Measurements from ENCODE around the gene DNAJC5G. TPM values are rescaled to one million over a fixed set of nuclear protein-coding genes. Genes with fewer than 3 reads are reported as not detected.

The DNAJC5G gene
- total and polyA plus RNA-seq, 2 of the 13 experiments (the other 11 are each of a cell fraction or from before 2014, with no cell fraction given): 0.05 TPM; not detected in 1

DNA sequence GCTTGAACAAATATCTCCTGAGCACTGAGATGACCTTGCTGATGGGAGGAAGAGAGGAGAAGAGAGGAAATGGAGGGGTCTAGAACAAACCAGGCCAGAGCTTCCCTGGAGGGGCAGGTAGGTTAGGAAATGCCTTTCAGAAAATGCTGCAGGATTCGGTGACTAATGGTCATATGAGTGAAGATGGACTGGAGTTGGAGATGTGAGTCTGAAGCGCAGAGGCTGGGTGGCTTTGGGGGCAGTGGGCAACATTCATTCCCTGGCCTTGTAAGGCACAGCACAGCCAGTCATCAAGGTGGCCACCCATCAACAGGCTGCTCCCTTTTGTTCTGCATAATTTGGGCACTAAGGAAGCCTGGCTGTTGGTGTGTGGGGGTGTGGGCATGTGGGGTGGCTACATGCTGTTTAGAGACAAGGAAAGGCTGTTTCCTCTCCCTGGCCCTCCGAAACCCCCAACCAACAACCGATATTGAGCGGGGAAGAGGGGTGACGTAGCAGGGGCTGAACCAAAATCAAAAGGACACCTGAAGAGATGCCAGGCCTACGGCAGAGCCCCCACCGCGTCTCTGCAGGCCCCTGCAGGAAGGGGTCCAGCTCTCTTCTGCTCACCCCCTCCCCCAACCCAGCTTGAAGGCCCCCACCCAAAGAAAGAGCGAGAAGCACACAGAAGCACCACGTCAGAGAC is 13.8 kb upstream of the DNAJC5G start:
- Histone ChIP-seq H4K20me1 (ENCODE audit: insufficient read depth, low read length) (no peaks in the 10 kb centered on the region), H3K4me1 (ENCODE audit: insufficient read depth, low read length) (peaks cover 26% of the 10 kb centered on the region), H2AFZ (ENCODE audit: low read length) (no peak overlapping the region), H3K4me2 (ENCODE audit: low read depth, low read length) (peak overlapping the region; percentile 92), H3K9me3 (ENCODE audit: low read length) (no peaks in the 10 kb centered on the region), H3K4me3 (replicated peaks in 1 of 3; ENCODE audit: insufficient read depth in 1 of 3, low read depth in 2 of 3, low read length in 3 of 3) (peak overlapping the region in 1 of 3 experiments; percentile 77; a peak in 1 of 6 replicates), H3K79me2 (ENCODE audit: insufficient read depth, low read length) (no peaks in the 10 kb centered on the region), H3K27ac (ENCODE audit: extremely low read length, insufficient read depth, low read length) (no peak overlapping the region), H3K36me3 (replicated peaks in 1 of 2; ENCODE audit: control insufficient read depth in 1 of 2, insufficient read depth in 2 of 2, low read length in 2 of 2) (no peaks in the 10 kb centered on the region), H3K9ac (ENCODE audit: insufficient read depth, low read depth, low read length) (no peak overlapping the region), H3K27me3 (ENCODE audit: control insufficient read depth in 1 of 2, insufficient read depth in 2 of 2, low read length in 2 of 2) (peaks cover 19 to 65% of the 10 kb centered on the region in 2 experiments)
- TF ChIP-seq EZH2 (conservative IDR thresholded peaks at IDR 0.05; ENCODE audit: low read depth, low read length) (peak; percentile 55), WIZ (CRISPR knock-in tag; IDR thresholded peaks at IDR 0.05) (no peak)
- TF ChIP-seq, protein P1, sequence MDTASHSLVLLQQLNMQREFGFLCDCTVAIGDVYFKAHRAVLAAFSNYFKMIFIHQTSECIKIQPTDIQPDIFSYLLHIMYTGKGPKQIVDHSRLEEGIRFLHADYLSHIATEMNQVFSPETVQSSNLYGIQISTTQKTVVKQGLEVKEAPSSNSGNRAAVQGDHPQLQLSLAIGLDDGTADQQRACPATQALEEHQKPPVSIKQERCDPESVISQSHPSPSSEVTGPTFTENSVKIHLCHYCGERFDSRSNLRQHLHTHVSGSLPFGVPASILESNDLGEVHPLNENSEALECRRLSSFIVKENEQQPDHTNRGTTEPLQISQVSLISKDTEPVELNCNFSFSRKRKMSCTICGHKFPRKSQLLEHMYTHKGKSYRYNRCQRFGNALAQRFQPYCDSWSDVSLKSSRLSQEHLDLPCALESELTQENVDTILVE (CRISPR knock-in tag; IDR thresholded peaks at IDR 0.05): no peak
- TF ChIP-seq, protein P2, sequence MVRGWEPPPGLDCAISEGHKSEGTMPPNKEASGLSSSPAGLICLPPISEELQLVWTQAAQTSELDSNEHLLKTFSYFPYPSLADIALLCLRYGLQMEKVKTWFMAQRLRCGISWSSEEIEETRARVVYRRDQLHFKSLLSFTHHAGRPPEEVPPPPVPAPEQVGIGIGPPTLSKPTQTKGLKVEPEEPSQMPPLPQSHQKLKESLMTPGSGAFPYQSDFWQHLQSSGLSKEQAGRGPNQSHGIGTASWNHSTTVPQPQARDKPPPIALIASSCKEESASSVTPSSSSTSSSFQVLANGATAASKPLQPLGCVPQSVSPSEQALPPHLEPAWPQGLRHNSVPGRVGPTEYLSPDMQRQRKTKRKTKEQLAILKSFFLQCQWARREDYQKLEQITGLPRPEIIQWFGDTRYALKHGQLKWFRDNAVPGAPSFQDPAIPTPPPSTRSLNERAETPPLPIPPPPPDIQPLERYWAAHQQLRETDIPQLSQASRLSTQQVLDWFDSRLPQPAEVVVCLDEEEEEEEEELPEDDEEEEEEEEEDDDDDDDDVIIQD (CRISPR knock-in tag; IDR thresholded peaks at IDR 0.05; ENCODE audit: low read depth): no peak
- FAIRE-seq (peak; percentile 21), ATAC-seq (no peak), DNase-seq (ENCODE audit: low spot score) (no peak)
- CTCF ChIA-PET (ENCODE audit: low intra/inter-chr PET ratio, low total read pairs): interaction anchor here (1.0 kb wide), 1 partner anchor 42 kb away, joined by 5 read pairs; no protein-coding TSS in a partner anchor
- POLR2A ChIA-PET: no interaction called here
- BruUV-seq (replicated peaks): no TSS peak
- 61% methylated on average over 11 of the region's 11 CpGs for WGBS (ENCODE audit: low lambda C conversion rate)
- in situ Hi-C loops (cut with HindIII; ENCODE audit: extremely low pct_ligation_motif_present, low pct_unique_long_range_greater_than_20kb) (no loop called here), intact Hi-C loops (cut with micrococcal nuclease; ENCODE audit: unreplicated experiment) (no loop called here)
